ENCODE data around the gene PSD2.

- TF ChIP-seq JUNB (IDR thresholded peaks at IDR 0.05; ENCODE audit: unreplicated experiment): no peak
- no peak for TF ChIP-seq CTCF (conservative IDR thresholded peaks at IDR 0.05; ENCODE audit: low read depth in 2 of 2)
- no peak for TF ChIP-seq POLR2AphosphoS5 (IDR thresholded peaks at IDR 0.05; ENCODE audit: low read depth)
- TF ChIP-seq, protein P1, sequence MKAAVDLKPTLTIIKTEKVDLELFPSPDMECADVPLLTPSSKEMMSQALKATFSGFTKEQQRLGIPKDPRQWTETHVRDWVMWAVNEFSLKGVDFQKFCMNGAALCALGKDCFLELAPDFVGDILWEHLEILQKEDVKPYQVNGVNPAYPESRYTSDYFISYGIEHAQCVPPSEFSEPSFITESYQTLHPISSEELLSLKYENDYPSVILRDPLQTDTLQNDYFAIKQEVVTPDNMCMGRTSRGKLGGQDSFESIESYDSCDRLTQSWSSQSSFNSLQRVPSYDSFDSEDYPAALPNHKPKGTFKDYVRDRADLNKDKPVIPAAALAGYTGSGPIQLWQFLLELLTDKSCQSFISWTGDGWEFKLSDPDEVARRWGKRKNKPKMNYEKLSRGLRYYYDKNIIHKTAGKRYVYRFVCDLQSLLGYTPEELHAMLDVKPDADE (IDR thresholded peaks at IDR 0.05): no peak
- no peak for TF ChIP-seq EZH2phosphoT487 (IDR thresholded peaks at IDR 0.05; ENCODE audit: unreplicated experiment)
- no peak for TF ChIP-seq STAT1 (IDR thresholded peaks at IDR 0.05; ENCODE audit: unreplicated experiment)
- no peak for TF ChIP-seq REST (IDR thresholded peaks at IDR 0.05; ENCODE audit: unreplicated experiment)
Observed at GRCh38 chr5:139798883-139799282, 3.3 kb downstream of the PSD2 start.
